Vagina (tissue), 2 donors: Measurements from ENCODE around the gene WNT7A.

Experiments used
- POLR2AphosphoS5 ChIP-seq, 2 donors: sonication (generic); formaldehyde crosslinking; IDR thresholded peaks; one replicate each; pipeline ENCODE4 v1.9.0; 2017; ENCODE audit warnings: antibody characterized with exemption in 2 of 2, mild to moderate bottlenecking in 2 of 2, low read depth in 1 of 2; ENCODE audit not compliant: insufficient read depth in 1 of 2
- TF ChIP-seq, protein P1 (sequence below), 3 experiments: fragments of 450-650 bp in 2 of 3; fragments of 200-600 bp in 1 of 3; sonication (generic) in 1 of 3; IDR thresholded peaks; one replicate each; pipeline ENCODE4 v1.5.1; 2017 to 2019; ENCODE audit warnings: antibody characterized with exemption in 3 of 3, mild to moderate bottlenecking in 2 of 3, moderate library complexity in 2 of 3

- TF ChIP-seq, protein P1, sequence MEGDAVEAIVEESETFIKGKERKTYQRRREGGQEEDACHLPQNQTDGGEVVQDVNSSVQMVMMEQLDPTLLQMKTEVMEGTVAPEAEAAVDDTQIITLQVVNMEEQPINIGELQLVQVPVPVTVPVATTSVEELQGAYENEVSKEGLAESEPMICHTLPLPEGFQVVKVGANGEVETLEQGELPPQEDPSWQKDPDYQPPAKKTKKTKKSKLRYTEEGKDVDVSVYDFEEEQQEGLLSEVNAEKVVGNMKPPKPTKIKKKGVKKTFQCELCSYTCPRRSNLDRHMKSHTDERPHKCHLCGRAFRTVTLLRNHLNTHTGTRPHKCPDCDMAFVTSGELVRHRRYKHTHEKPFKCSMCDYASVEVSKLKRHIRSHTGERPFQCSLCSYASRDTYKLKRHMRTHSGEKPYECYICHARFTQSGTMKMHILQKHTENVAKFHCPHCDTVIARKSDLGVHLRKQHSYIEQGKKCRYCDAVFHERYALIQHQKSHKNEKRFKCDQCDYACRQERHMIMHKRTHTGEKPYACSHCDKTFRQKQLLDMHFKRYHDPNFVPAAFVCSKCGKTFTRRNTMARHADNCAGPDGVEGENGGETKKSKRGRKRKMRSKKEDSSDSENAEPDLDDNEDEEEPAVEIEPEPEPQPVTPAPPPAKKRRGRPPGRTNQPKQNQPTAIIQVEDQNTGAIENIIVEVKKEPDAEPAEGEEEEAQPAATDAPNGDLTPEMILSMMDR (IDR thresholded peaks at IDR 0.05), result no peak
- no peak for TF ChIP-seq POLR2AphosphoS5 (IDR thresholded peaks at IDR 0.05; ENCODE audit: insufficient read depth in 1 of 2, low read depth in 1 of 2)
These were observed 67.8 kb downstream of the WNT7A start for GRCh38 chr3:13812034-13812471.
